Adrenal gland (tissue), 12 donors: ENCODE measurements around the gene GHDC. TPM values are rescaled to one million over a fixed set of nuclear protein-coding genes. Genes with fewer than 3 reads are reported as not detected.
A peak's percentile ranks its signal among the peaks of the same experiment; 100 is the strongest.
"Not testable (repeated sequence)": the region's sequence is repeated elsewhere in the genome, so short reads cannot be mapped to it uniquely, and the experiment has no call there.

Source experiments
- DNase-seq, 7 donors: peaks; one replicate each; pipeline ENCODE4 v3.0.0-alpha.2; 2019 to 2020
- H3K27ac ChIP-seq, 5 donors: fragments of 200-600 bp; sonication (generic) in 4 of 5; 1 replicate in 3 of 5; 2 replicates in 2 of 5; pipeline versions ENCODE4 v1.5.1 to v1.8.0; 2016 to 2020; ENCODE audit warnings: mild to moderate bottlenecking in 1 of 5
- H3K27me3 ChIP-seq: fragments of 200-600 bp; 2 replicates; pipeline ENCODE4 v1.8.0; 2021
- H3K36me3 ChIP-seq, 2 donors: fragments of 200-600 bp; replicated peaks in 1 of 2; 1 replicate in 1 of 2; 2 replicates in 1 of 2; pipeline versions ENCODE4 v1.5.1 to v1.8.0; 2018 to 2022
- H3K4me1 ChIP-seq, 2 donors: fragments of 200-600 bp; replicated peaks in 1 of 2; 1 replicate in 1 of 2; 2 replicates in 1 of 2; pipeline versions ENCODE4 v1.5.1 to v1.8.0; 2018 to 2021
- H3K4me3 ChIP-seq, 4 donors: fragments of 200-600 bp; sonication (generic) in 3 of 4; one replicate each; pipeline ENCODE4 v1.5.1; 2016 to 2018
- H3K9me3 ChIP-seq, 3 donors: fragments of 200-600 bp; sonication (generic) in 1 of 3; replicated peaks in 1 of 3; 1 replicate in 2 of 3; 2 replicates in 1 of 3; pipeline versions ENCODE4 v1.5.1 to v1.8.0; 2016 to 2021
- POLR2A ChIP-seq, 2 donors: fragments of 450-650 bp; IDR thresholded peaks; one replicate each; pipeline ENCODE4 v1.6.1; 2017; ENCODE audit warnings: antibody characterized with exemption in 2 of 2, mild to moderate bottlenecking in 2 of 2, moderate library complexity in 1 of 2
- WGBS, 4 donors: extraction: QIAGEN DNeasy Blood & Tissue Kit in 2 of 4; methylation state at CpG; one replicate each; pipeline versions ENCODE4 v1.1.5 to v1.1.7; 2013 to 2017; 5-methylcytosine and 5-hydroxymethylcytosine counted together
- intact Hi-C, 2 donors: fragments of 100-400 bp; cut with DNase I; formaldehyde crosslinking; loops; one replicate each; pipeline versions ENCODE4 v1.14.1 to v1.15.0; 2022 to 2023
- polyA plus RNA-seq, 3 donors: library from polyadenylated mRNA; stranded (reverse); fragments of 200-250 nt in 2 of 3; fragments of 350-450 nt in 1 of 3; fragmentation: Illumina TruSeq in 1 of 3; extraction: RNeasy Lipid Tissue Mini Kit (QIAGEN cat#74804) in 1 of 3; gene quantifications; one replicate each; pipeline ENCODE4 v1.2.3, GENCODE V29; 2013 to 2014
- total RNA-seq, 9 donors: library from RNA; depleted of rRNA in 4 of 9; stranded (reverse); fragments of >200 nt in 4 of 9; fragments of 120-200 nt in 1 of 9; fragmentation: NEBNext Ultra II Directional in 1 of 9; extraction: Animal tissue kit (Norgen Biotek cat#: 25700) in 1 of 9; gene quantifications; one replicate each; pipeline versions ENCODE4 v1.1.0 to v1.2.4, GENCODE V29; 2013 to 2023
- TF ChIP-seq, protein P1 (sequence below), 6 experiments: fragments of 450-650 bp in 4 of 6; fragments of 200-600 bp in 2 of 6; sonication (generic) in 1 of 6; IDR thresholded peaks; 1 replicate in 5 of 6; 2 replicates in 1 of 6; pipeline versions ENCODE4 v1.5.1 to v1.8.0; 2016 to 2021; ENCODE audit warnings: antibody characterized with exemption in 6 of 6, mild to moderate bottlenecking in 2 of 6, moderate library complexity in 1 of 6
- donor health status: healthy with polysubstance abuse.
- donor health status: Bipolar disorder and iron deficiency.
- donor health status: DM: yes; HTN: yes; CAD: no.
- donor health status: DM: no; HTN: no; CAD: no.
- donor health status: DM: no; HTN: no; CAD: no.
- donor health status: DM: yes; HTN: yes; CAD: no.

Gene GHDC
- total and polyA plus RNA-seq, 12 donors: 10.5 to 344 (median 58.5) TPM

DNA sequence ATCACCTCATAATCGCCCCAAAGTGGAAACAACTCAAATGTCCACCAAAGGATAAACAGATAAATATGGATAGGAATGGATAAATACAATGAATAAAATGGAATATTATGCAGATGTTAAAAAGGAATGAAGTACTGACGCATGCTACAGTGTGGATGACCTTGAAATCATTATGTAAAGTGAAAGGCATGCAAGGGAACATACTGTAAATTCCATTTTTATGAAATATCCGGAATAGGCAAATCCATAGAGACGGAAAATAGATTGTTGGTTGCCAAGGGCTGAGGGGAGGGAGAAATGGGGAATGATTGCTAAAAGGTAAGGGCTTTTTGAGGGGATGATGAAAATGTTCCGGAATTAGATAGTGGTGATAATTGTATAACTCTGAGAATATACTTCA lies 45.9 kb upstream of the GHDC start:
- Histone ChIP-seq H3K27ac (peak overlapping the region in 3 of 5 donors; percentile 20 to 52 (median 38)), H3K4me3 (no peak overlapping the region), H3K27me3 (no peaks in the 10 kb centered on the region), H3K4me1 (peaks cover 5 to 38% of the 10 kb centered on the region in 2 donors), H3K36me3 (no peaks in the 10 kb centered on the region), H3K9me3 (no peaks in the 10 kb centered on the region)
- no peak for TF ChIP-seq POLR2A (IDR thresholded peaks at IDR 0.05)
- TF ChIP-seq, protein P1, sequence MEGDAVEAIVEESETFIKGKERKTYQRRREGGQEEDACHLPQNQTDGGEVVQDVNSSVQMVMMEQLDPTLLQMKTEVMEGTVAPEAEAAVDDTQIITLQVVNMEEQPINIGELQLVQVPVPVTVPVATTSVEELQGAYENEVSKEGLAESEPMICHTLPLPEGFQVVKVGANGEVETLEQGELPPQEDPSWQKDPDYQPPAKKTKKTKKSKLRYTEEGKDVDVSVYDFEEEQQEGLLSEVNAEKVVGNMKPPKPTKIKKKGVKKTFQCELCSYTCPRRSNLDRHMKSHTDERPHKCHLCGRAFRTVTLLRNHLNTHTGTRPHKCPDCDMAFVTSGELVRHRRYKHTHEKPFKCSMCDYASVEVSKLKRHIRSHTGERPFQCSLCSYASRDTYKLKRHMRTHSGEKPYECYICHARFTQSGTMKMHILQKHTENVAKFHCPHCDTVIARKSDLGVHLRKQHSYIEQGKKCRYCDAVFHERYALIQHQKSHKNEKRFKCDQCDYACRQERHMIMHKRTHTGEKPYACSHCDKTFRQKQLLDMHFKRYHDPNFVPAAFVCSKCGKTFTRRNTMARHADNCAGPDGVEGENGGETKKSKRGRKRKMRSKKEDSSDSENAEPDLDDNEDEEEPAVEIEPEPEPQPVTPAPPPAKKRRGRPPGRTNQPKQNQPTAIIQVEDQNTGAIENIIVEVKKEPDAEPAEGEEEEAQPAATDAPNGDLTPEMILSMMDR (IDR thresholded peaks at IDR 0.05): no peak
- no peak for DNase-seq
- WGBS, 4 donors: 62 to 75% (median 67%) methylated on average over 5 of the region's 5 CpGs
- intact Hi-C loops: no loop called here

- 83 to 86% (median 84%) methylated on average over 7 of the region's 7 CpGs for WGBS, 4 donors
- intact Hi-C loops, H3K4me3 ChIP-seq, H3K27me3 ChIP-seq, DNase-seq, H3K9me3 ChIP-seq, H3K36me3 ChIP-seq: not testable (repeated sequence)
- Histone ChIP-seq H3K4me1 (peaks cover 6 to 36% of the 10 kb centered on the region in 2 donors), H3K27ac (peak overlapping the region in 1 of 5 donors; percentile 52)
These were observed 45.3 kb upstream of the GHDC start for GRCh38 chr17:42239576-42239975.

DNA sequence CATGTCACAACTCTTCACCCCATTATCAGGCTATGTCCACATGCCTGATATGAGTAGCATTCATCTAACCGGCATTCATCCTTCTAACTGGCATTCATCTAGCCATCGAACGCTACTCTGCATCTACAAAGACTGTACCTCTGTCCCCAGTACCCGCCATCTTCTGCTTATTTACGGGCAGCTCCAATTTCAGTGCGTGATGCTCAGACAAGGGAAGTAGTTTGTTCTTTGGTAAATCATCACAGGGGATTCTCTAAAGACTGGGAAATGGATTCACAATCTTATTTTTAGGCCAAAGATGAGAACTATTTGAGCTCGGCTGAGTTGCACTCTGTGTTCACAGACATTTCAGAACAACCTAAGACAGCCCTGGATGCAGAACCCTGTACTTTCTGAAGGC lies 42.5 kb upstream of the GHDC start:
- intact Hi-C loops: no loop called here
- DNase-seq: peak in 1 of 7 donors; percentile 5
- H3K9me3 ChIP-seq: no peaks in the 10 kb centered on the region
- H3K36me3 ChIP-seq: no peaks in the 10 kb centered on the region
- H3K27ac ChIP-seq: no peak overlapping the region
- no peak for TF ChIP-seq POLR2A (IDR thresholded peaks at IDR 0.05)
- TF ChIP-seq, protein P1 (IDR thresholded peaks at IDR 0.05): no peak
- peaks cover 16 to 40% of the 10 kb centered on the region in 2 donors for H3K4me1 ChIP-seq
- H3K4me3 ChIP-seq: no peak overlapping the region
- WGBS, 4 donors: 92 to 97% (median 94%) methylated on average over 7 of the region's 7 CpGs
- H3K27me3 ChIP-seq: no peaks in the 10 kb centered on the region

DNA sequence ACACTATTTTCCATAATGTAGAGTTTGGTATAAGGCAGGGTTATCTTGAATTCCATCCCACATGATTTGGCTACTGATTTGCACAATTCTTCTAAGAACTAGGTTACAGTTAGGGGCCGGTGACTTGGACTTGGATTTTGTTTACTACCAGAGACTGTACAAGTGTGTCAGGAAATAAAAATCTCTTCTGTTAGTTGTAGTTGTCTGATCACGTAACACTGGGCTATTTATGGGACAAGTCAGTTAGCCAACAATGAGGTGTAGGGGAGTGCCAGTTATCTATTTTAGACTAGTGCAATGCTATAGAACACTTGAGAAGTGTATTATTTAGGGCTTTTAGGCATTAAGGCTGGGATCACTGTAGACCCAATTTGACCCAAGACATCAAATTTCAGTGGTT lies 39.7 kb upstream of the GHDC start:
- intact Hi-C loops: no loop called here
- DNase-seq: peak in 1 of 7 donors; percentile 1
- Histone ChIP-seq H3K4me3 (no peak overlapping the region), H3K36me3 (no peaks in the 10 kb centered on the region), H3K4me1 (peaks cover 16 to 18% of the 10 kb centered on the region in 2 donors), H3K9me3 (no peaks in the 10 kb centered on the region), H3K27me3 (no peaks in the 10 kb centered on the region), H3K27ac (peak overlapping the region in 4 of 5 donors; percentile 11 to 29 (median 28))
- no peak for TF ChIP-seq POLR2A (IDR thresholded peaks at IDR 0.05)
- TF ChIP-seq, protein P1 (IDR thresholded peaks at IDR 0.05): no peak
- WGBS, 4 donors: 32 to 41% (median 37%) methylated on average over 2 of the region's 2 CpGs

DNA sequence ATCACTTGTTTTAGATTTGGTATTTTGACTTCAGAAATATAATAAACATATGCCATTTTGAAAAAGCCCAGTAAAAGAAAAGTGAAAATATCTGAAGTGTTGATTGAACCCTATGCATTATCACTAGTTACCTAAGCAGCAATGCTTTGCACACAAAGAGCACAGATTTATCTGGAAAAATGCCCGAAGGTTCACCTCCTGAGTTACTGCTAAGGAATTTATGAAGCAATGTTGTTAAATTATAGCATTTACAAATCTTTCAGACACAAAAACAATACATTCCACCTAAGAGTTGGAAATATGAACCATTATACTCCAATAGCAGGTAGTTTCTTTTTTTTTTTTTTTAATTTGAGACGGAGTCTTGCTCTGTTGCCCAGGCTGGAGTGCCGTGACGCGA lies 38.9 kb upstream of the GHDC start:
- intact Hi-C loops: no loop called here

More for the DNA sequence above, 38.9 kb upstream of the GHDC start:
- Histone ChIP-seq H3K4me3 (no peak overlapping the region), H3K9me3 (no peaks in the 10 kb centered on the region), H3K36me3 (no peaks in the 10 kb centered on the region), H3K4me1 (peaks cover 16 to 23% of the 10 kb centered on the region in 2 donors), H3K27me3 (no peaks in the 10 kb centered on the region), H3K27ac (peak overlapping the region in 3 of 5 donors; percentile 28 to 29 (median 29))
- TF ChIP-seq, protein P1 (IDR thresholded peaks at IDR 0.05): no peak
- TF ChIP-seq POLR2A (IDR thresholded peaks at IDR 0.05): no peak
- peak in 2 of 7 donors; percentile 26 to 46 for DNase-seq
- WGBS, 4 donors: 70 to 87% (median 85%) methylated on average over 5 of the region's 5 CpGs
